A549 (cell line): Measurements from ENCODE around the gene POR. TPM values are rescaled to one million over a fixed set of nuclear protein-coding genes. Genes with fewer than 3 reads are reported as not detected.

Experiments
- ATAC-seq, 2 experiments: fragments of 200-7000 bp in 1 of 2; fragments of >200 bp in 1 of 2; cut with Nextera tagmentation in 1 of 2; cut with Tn5 transposase in 1 of 2; 3 replicates each; pipeline versions ENCODE4 v1.8.0 to v1.9.1; 2018 to 2020; ENCODE audit warnings: mild to moderate bottlenecking in 1 of 2, moderate library complexity in 1 of 2
- CTCF ChIA-PET: fragments of 300-600 bp; sonication (Branson Sonifier 250); formaldehyde crosslinking; extraction: SDS; loops from one replicate; lab custom pipeline; 2021; ENCODE audit warnings: antibody characterized with exemption, inconsistent platforms; lab: Yijun Ruan, JAX
- POLR2A ChIA-PET: fragments of 350-600 bp; formaldehyde crosslinking; extraction: SDS; loops from one replicate; lab custom pipeline; 2021; ENCODE audit warnings: antibody characterized with exemption, inconsistent platforms; lab: Yijun Ruan, JAX
- DNase-seq, 2 experiments: peaks; one replicate each; pipeline versions ENCODE4 v3.0.0 to v3.0.0-alpha.2; 2011 to 2016; ENCODE audit warnings: low read depth in 1 of 2, low spot score in 1 of 2
- FAIRE-seq: peaks from 2 replicates; lab custom pipeline; 2011; peaks lifted over from hg19 to GRCh38; lab: Jason Lieb, UNC
- H3K27ac ChIP-seq, 2 experiments: fragments of >200 bp; sonication (Bioruptor Twin); formaldehyde crosslinking; 3 replicates each; pipeline ENCODE4 v1.5.1; 2016 to 2017
- H3K4me1 ChIP-seq: fragments of >200 bp; sonication (Bioruptor Twin); formaldehyde crosslinking; 3 replicates; pipeline ENCODE4 v1.6.1; 2016
- H3K4me2 ChIP-seq: fragments of >200 bp; sonication (Bioruptor Twin); formaldehyde crosslinking; 3 replicates; pipeline ENCODE4 v1.6.1; 2016
- H3K4me3 ChIP-seq: fragments of >200 bp; sonication (Bioruptor Twin); formaldehyde crosslinking; 3 replicates; pipeline ENCODE4 v1.5.1; 2016
- H3K9me3 ChIP-seq: fragments of >200 bp; sonication (Bioruptor Twin); formaldehyde crosslinking; 3 replicates; pipeline ENCODE4 v1.6.1; 2016
- CEBPB ChIP-seq, 2 experiments: fragments of >200 bp in 1 of 2; sonication (Bioruptor Twin) in 1 of 2; formaldehyde crosslinking in 1 of 2; IDR thresholded peaks; 2 replicates each; pipeline ENCODE4 v1.6.1; 2012 to 2016
- EP300 ChIP-seq, 2 experiments: fragments of >200 bp; sonication (Bioruptor Twin); formaldehyde crosslinking; IDR thresholded peaks; 2 replicates in 1 of 2; 3 replicates in 1 of 2; pipeline ENCODE4 v1.6.1; 2016 to 2017
- GATA3 ChIP-seq: IDR thresholded peaks from 2 replicates; pipeline ENCODE4 v1.6.1; 2012; ENCODE audit warnings: borderline replicate concordance
- HOXB5 ChIP-seq: fragments of 250-450 bp; sonication (Bioruptor Pico); IDR thresholded peaks from 2 replicates; pipeline ENCODE4 v1.5.0; 2020; ENCODE audit warnings: mild to moderate bottlenecking, moderate library complexity
- KDM1A ChIP-seq: fragments of 200-600 bp; sonication (generic); IDR thresholded peaks from 2 replicates; pipeline ENCODE4 v1.6.1; 2016; ENCODE audit warnings: low read depth, mild to moderate bottlenecking
- POLR2AphosphoS2 ChIP-seq: conservative IDR thresholded peaks from 2 replicates; pipeline ENCODE4 v1.6.1; 2012; ENCODE audit warnings: low read length, improper control_type of control experiment, inconsistent platforms
- RAD21 ChIP-seq, 2 experiments: fragments of >200 bp in 1 of 2; sonication (Bioruptor Twin) in 1 of 2; formaldehyde crosslinking in 1 of 2; IDR thresholded peaks in 1 of 2; conservative IDR thresholded peaks in 1 of 2; 2 replicates in 1 of 2; 3 replicates in 1 of 2; pipeline ENCODE4 v1.6.1; 2012 to 2018; ENCODE audit warnings: inconsistent platforms in 1 of 2
- SMC3 ChIP-seq: fragments of >200 bp; sonication (Bioruptor Twin); formaldehyde crosslinking; IDR thresholded peaks from 3 replicates; pipeline ENCODE4 v1.6.1; 2018; ENCODE audit warnings: inconsistent platforms
- ZC3H11A ChIP-seq: fragments of 450-650 bp; IDR thresholded peaks from 2 replicates; pipeline ENCODE4 v1.6.1; 2014; ENCODE audit warnings: antibody characterized with exemption, mild to moderate bottlenecking
- ZNF302 ChIP-seq: fragments of 250-450 bp; sonication (Bioruptor Pico); IDR thresholded peaks from 2 replicates; pipeline ENCODE4 v1.9.0; 2021; ENCODE audit warnings: inconsistent platforms, mild to moderate bottlenecking, moderate library complexity
- ZSCAN20 ChIP-seq: fragments of 250-450 bp; sonication (Bioruptor Pico); IDR thresholded peaks from 2 replicates; pipeline ENCODE4 v1.8.0; 2022; ENCODE audit warnings: mild to moderate bottlenecking, moderate library complexity
- WGBS: methylation state at CpG from one replicate; pipeline ENCODE4 v1.1.6; 2017; ENCODE audit errors: missing lambda C conversion rate; 5-methylcytosine and 5-hydroxymethylcytosine counted together
- polyA plus RNA-seq, 4 experiments: library from polyadenylated mRNA; depleted of rRNA in 3 of 4; stranded (reverse); fragments of >200 nt; fragmentation: RNase III in 1 of 4; extraction: RNeasy Plus Mini Kit Qiagen cat#74134 plus additional on column Dnase treatment in 1 of 4; gene quantifications; 2 replicates in 3 of 4; 3 replicates in 1 of 4; pipeline ENCODE4 v1.2.3, GENCODE V29; 2011 to 2017
- TF ChIP-seq, protein P1 (sequence below): IDR thresholded peaks from 2 replicates; pipeline ENCODE4 v1.6.1; 2012
- TF ChIP-seq, protein P2 (sequence below): fragments of 250-450 bp; sonication (Bioruptor Pico); IDR thresholded peaks from 2 replicates; pipeline ENCODE4 v1.5.0; 2021; ENCODE audit warnings: mild to moderate bottlenecking, moderate library complexity, borderline replicate concordance
- TF ChIP-seq, protein P3 (sequence below): fragments of >200 bp; sonication (Bioruptor Twin); formaldehyde crosslinking; IDR thresholded peaks from 3 replicates; pipeline ENCODE4 v1.5.1; 2016
- TF ChIP-seq, protein P4 (sequence below): fragments of 250-450 bp; sonication (Bioruptor Pico); IDR thresholded peaks from 2 replicates; pipeline ENCODE4 v1.5.0; 2020; ENCODE audit warnings: low read depth, mild to moderate bottlenecking, moderate library complexity
- TF ChIP-seq, protein P5 (sequence below): fragments of 450-650 bp; IDR thresholded peaks from 2 replicates; pipeline ENCODE4 v1.6.1; 2014; ENCODE audit warnings: antibody characterized with exemption
- TF ChIP-seq, protein P6 (sequence below): fragments of 200-600 bp; sonication (generic); IDR thresholded peaks from 2 replicates; pipeline ENCODE4 v1.6.1; 2016; ENCODE audit warnings: antibody characterized with exemption, mild to moderate bottlenecking, moderate library complexity

The POR gene
- polyA plus RNA-seq, 2 of the 4 experiments (the other 2 are of a cell fraction) = 71.1 to 109 TPM

DNA sequence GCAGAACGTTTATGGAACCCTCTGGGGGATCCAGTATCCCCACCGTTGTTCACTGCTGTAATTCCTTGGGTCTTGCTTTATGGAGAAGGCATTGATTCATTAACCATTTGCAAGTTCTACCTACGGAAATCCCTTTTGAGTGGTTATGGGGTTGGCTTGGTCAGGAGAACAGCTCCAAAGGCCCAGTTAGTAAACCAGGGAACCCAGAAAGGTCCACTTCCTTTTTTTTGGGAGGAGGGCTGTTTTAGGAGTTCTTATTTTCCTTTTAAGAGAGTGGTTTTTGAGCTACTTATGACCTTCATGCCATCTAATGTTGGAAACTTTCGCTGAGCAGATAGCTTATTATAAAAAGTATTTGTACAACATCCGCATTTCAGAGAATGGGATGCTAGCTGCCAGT, 1.3 kb downstream of the POR start (continued):
- TF ChIP-seq, protein P1, sequence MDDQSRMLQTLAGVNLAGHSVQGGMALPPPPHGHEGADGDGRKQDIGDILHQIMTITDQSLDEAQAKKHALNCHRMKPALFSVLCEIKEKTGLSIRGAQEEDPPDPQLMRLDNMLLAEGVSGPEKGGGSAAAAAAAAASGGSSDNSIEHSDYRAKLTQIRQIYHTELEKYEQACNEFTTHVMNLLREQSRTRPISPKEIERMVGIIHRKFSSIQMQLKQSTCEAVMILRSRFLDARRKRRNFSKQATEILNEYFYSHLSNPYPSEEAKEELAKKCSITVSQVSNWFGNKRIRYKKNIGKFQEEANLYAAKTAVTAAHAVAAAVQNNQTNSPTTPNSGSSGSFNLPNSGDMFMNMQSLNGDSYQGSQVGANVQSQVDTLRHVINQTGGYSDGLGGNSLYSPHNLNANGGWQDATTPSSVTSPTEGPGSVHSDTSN = no peak
- TF ChIP-seq, protein P2, sequence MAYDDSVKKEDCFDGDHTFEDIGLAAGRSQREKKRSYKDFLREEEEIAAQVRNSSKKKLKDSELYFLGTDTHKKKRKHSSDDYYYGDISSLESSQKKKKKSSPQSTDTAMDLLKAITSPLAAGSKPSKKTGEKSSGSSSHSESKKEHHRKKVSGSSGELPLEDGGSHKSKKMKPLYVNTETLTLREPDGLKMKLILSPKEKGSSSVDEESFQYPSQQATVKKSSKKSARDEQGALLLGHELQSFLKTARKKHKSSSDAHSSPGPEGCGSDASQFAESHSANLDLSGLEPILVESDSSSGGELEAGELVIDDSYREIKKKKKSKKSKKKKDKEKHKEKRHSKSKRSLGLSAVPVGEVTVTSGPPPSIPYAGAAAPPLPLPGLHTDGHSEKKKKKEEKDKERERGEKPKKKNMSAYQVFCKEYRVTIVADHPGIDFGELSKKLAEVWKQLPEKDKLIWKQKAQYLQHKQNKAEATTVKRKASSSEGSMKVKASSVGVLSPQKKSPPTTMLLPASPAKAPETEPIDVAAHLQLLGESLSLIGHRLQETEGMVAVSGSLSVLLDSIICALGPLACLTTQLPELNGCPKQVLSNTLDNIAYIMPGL (CRISPR knock-in tag) = no peak
- TF ChIP-seq RAD21 (conservative IDR thresholded peaks at IDR 0.05 in 1 of 2, IDR thresholded peaks at IDR 0.05 in 1 of 2) = no peak
- TF ChIP-seq, protein P3, sequence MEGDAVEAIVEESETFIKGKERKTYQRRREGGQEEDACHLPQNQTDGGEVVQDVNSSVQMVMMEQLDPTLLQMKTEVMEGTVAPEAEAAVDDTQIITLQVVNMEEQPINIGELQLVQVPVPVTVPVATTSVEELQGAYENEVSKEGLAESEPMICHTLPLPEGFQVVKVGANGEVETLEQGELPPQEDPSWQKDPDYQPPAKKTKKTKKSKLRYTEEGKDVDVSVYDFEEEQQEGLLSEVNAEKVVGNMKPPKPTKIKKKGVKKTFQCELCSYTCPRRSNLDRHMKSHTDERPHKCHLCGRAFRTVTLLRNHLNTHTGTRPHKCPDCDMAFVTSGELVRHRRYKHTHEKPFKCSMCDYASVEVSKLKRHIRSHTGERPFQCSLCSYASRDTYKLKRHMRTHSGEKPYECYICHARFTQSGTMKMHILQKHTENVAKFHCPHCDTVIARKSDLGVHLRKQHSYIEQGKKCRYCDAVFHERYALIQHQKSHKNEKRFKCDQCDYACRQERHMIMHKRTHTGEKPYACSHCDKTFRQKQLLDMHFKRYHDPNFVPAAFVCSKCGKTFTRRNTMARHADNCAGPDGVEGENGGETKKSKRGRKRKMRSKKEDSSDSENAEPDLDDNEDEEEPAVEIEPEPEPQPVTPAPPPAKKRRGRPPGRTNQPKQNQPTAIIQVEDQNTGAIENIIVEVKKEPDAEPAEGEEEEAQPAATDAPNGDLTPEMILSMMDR = no peak

DNA sequence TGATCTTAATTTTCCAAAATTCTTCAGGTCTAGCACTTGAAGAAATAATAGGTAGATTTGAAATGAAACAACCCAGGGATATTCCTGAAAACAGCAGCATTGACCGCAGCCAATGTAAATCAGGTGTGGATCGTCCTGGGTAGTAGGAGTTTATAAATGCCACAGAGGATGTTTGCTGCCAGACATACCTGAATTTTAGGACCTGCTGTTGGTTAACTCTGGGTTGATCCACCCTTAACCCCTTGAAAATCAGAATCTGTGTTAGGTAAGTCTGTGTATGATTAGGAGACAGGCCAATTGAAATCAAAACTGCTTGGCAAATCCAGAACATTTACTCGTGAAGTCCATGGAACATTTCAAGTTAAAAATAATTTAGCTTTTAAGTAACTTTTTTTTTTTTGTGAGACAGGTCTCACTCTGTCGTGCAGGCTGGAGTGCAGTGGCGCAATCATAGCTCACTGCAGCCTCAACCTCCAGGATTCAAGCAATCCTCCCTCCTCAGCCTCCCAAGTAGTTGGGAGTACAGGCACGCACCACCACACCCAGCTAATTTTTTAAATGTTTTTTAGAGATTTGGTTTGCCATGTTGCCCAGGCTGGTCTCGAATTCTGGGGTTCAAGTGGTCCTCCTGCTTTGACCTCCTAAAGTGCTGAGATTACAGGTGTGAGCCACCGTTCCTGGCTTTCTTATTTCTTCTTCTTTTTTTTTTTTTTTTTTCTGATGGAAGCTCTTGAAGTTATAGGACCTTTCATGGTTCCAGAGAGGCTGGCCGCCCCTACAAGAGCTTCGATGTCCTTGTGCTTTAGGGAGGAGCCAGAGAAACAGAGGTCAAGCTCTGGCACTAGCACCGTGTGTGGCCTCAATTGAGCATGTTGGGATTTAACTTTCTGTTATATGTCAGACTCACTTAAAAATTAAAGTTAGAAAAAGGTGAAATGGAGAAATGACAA, 2.0 kb downstream of the POR start:
- peak overlapping the region; percentile 81 for H3K4me3 ChIP-seq
- H3K27ac ChIP-seq = no peak overlapping the region; a peak in 1 of 6 replicates
- H3K4me1 ChIP-seq = peaks cover 29% of the 10 kb centered on the region
- peak overlapping the region; percentile 93 for H3K4me2 ChIP-seq
- no peaks in the 10 kb centered on the region for H3K9me3 ChIP-seq
- DNase-seq (no peak), ATAC-seq (no peak), FAIRE-seq (no peak)
- WGBS = 85% methylated on average over 11 of the region's 11 CpGs
- no peak for TF ChIP-seq ZNF302 (CRISPR knock-in tag)
- TF ChIP-seq ZC3H11A = no peak
- TF ChIP-seq EP300 (IDR thresholded peaks at IDR 0.05) = no peak
- no peak for TF ChIP-seq GATA3
- TF ChIP-seq SMC3 = no peak
- no peak for TF ChIP-seq POLR2AphosphoS2
- ChIA-PET POLR2A (interaction anchor here (1.2 to 3.0 kb wide), 5 partner anchors 11 to 131 kb away, joined by 3 to 25 read pairs (median 10); partner anchors contain the start of genes MDH2, STYXL1 and TMEM120A), CTCF (interaction anchor here (1.7 kb wide), 1 partner anchor 31 kb away, joined by 5 read pairs; no protein-coding TSS in a partner anchor)

DNA sequence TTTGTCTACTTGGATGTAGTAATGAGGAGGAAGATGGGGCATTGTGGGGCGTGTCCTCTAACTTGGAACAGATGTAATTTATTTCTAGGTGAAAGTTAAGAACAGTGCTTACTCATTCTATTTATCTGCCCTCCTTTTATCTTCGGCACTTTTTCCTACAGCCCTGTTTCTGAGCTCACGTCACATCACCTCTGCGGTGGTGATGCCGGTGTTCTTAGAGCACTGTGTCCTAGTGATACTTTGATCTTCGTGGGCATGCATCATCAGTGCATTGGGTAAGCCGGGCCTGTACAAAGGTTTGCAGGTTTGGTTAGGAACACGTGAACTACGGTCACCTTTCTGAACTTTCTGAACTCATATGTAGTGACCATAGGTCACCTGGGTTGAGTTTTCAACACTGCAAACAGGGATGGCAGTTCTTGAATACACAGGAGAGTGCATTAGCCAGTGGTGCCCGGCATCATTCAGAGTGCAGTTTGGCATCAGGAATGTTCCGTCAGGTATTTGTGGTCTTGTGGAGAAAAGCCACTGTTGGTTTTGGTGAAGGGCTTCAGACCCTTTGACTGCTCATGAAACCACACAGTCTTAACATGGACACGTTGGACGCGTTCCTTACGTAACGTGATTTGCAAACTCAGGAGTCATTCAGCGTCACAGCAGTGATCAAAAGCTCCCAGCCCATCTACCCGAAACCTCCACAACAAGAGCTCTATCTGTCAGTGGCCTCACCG, 5.6 kb downstream of the POR start:
- WGBS = 86% methylated on average over 19 of the region's 19 CpGs
- H3K4me2 ChIP-seq = 0 out of 3 replicates have a peak overlapping the region, but pooled peaks have one; percentile 1
- FAIRE-seq = no peak
- ChIA-PET POLR2A (no interaction called here), CTCF (interaction anchor here (0.7 kb wide), 1 partner anchor 55 kb away, joined by 4 read pairs; no protein-coding TSS in a partner anchor)
- H3K27ac ChIP-seq = peak overlapping the region in 1 of 2 experiments; percentile 17; a peak in 1 of 6 replicates
- no peaks in the 10 kb centered on the region for H3K9me3 ChIP-seq
- no peak for ATAC-seq
- H3K4me1 ChIP-seq = peaks cover 31% of the 10 kb centered on the region
- no peak for DNase-seq
- H3K4me3 ChIP-seq = no peak overlapping the region
- TF ChIP-seq HOXB5 (CRISPR knock-in tag) (no peak), KDM1A (no peak), CEBPB (IDR thresholded peaks at IDR 0.05) (no peak), ZSCAN20 (no peak)
- TF ChIP-seq, protein P4, sequence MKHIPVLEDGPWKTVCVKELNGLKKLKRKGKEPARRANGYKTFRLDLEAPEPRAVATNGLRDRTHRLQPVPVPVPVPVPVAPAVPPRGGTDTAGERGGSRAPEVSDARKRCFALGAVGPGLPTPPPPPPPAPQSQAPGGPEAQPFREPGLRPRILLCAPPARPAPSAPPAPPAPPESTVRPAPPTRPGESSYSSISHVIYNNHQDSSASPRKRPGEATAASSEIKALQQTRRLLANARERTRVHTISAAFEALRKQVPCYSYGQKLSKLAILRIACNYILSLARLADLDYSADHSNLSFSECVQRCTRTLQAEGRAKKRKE = no peak
- TF ChIP-seq, protein P5, sequence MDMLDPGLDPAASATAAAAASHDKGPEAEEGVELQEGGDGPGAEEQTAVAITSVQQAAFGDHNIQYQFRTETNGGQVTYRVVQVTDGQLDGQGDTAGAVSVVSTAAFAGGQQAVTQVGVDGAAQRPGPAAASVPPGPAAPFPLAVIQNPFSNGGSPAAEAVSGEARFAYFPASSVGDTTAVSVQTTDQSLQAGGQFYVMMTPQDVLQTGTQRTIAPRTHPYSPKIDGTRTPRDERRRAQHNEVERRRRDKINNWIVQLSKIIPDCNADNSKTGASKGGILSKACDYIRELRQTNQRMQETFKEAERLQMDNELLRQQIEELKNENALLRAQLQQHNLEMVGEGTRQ = no peak
- TF ChIP-seq, protein P2 (CRISPR knock-in tag) = no peak
- TF ChIP-seq, protein P6, sequence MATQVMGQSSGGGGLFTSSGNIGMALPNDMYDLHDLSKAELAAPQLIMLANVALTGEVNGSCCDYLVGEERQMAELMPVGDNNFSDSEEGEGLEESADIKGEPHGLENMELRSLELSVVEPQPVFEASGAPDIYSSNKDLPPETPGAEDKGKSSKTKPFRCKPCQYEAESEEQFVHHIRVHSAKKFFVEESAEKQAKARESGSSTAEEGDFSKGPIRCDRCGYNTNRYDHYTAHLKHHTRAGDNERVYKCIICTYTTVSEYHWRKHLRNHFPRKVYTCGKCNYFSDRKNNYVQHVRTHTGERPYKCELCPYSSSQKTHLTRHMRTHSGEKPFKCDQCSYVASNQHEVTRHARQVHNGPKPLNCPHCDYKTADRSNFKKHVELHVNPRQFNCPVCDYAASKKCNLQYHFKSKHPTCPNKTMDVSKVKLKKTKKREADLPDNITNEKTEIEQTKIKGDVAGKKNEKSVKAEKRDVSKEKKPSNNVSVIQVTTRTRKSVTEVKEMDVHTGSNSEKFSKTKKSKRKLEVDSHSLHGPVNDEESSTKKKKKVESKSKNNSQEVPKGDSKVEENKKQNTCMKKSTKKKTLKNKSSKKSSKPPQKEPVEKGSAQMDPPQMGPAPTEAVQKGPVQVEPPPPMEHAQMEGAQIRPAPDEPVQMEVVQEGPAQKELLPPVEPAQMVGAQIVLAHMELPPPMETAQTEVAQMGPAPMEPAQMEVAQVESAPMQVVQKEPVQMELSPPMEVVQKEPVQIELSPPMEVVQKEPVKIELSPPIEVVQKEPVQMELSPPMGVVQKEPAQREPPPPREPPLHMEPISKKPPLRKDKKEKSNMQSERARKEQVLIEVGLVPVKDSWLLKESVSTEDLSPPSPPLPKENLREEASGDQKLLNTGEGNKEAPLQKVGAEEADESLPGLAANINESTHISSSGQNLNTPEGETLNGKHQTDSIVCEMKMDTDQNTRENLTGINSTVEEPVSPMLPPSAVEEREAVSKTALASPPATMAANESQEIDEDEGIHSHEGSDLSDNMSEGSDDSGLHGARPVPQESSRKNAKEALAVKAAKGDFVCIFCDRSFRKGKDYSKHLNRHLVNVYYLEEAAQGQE = no peak
